Cardiac fibroblast (primary cell): ENCODE results near the gene MAD1L1.

ENCODE experiments used
- DNase-seq, 2 donors: peaks; one replicate each; pipeline versions ENCODE4 v3.0.0 to v3.0.0-alpha.2; 2010; ENCODE audit warnings: low read depth in 2 of 2
- H3K4me3 ChIP-seq, 2 donors: replicated peaks in 1 of 2; 1 replicate in 1 of 2; 2 replicates in 1 of 2; pipeline ENCODE4 v1.5.1; 2011; ENCODE audit warnings: low read depth in 2 of 2, low read length in 2 of 2, mild to moderate bottlenecking in 2 of 2, moderate library complexity in 1 of 2
- TF ChIP-seq, protein P1 (sequence below): IDR thresholded peaks from one replicate; pipeline ENCODE4 v1.5.1; 2011; ENCODE audit warnings: low read depth, mild to moderate bottlenecking, low read length, inconsistent platforms

Gene MAD1L1

DNA sequence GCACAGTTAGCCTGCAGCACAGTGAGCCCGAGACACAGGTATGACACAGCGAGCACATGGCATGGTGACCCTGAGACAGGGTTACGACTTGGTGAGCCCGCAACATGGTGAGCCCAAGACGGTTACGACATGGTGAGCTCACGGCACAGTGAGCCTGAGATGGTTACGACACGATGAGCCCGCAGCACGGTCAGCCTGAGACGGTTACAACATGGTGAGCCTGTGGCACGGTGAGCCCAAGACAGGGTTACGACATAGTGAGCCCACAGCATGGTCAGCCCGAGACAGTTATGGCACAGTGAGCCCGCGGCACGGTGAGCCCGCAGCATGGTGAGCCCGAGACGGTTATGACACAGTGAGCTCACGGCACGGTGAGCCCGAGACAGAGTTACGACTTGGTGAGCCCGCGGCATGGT is 156.1 kb downstream of the MAD1L1 start:
- no peak overlapping the region for H3K4me3 ChIP-seq
- DNase-seq: no peak
- TF ChIP-seq, protein P1, sequence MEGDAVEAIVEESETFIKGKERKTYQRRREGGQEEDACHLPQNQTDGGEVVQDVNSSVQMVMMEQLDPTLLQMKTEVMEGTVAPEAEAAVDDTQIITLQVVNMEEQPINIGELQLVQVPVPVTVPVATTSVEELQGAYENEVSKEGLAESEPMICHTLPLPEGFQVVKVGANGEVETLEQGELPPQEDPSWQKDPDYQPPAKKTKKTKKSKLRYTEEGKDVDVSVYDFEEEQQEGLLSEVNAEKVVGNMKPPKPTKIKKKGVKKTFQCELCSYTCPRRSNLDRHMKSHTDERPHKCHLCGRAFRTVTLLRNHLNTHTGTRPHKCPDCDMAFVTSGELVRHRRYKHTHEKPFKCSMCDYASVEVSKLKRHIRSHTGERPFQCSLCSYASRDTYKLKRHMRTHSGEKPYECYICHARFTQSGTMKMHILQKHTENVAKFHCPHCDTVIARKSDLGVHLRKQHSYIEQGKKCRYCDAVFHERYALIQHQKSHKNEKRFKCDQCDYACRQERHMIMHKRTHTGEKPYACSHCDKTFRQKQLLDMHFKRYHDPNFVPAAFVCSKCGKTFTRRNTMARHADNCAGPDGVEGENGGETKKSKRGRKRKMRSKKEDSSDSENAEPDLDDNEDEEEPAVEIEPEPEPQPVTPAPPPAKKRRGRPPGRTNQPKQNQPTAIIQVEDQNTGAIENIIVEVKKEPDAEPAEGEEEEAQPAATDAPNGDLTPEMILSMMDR: no peak

DNA sequence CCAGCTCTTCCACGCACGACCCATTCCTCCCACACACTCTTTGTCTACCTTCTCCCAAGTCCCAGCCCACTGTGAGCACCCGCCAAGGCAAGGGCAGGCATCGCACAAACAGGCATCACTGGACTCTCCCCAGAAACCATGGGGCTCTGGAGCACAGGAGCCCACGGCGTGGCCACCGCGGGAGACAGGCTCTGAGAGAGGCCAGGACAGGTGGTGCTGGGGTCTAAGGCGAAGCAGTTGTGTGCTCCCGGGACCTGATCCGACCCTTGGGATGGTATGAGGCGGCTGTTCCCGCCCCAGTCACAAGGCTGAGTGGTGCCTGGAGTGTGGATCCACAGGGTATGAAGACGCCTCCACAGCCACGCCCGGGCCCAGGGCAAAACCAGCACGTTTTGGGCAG is 156.9 kb downstream of the MAD1L1 start:
- TF ChIP-seq, protein P1: no peak
- no peak for DNase-seq
- H3K4me3 ChIP-seq: no peak overlapping the region

DNA sequence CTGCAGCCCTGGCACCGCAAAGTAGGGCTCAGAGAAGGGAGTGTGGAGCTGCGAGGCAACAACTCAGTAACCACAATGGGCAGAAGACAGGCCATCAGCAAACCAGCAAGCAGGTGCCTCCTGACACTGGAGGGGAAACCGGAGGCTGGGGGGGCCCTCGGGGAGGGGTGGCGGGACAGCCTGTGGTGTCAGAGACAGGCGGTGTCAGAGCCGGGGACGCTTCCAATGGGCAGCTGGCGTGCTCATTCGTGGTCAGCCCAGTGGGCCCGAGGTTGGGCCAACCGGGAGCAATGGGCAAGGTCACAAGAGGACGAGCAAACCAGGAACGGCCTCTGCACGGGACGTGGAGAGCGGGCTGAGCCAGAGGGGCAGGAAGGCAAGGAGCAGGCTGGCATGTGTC is 158.1 kb downstream of the MAD1L1 start:
- DNase-seq: no peak
- no peak overlapping the region for H3K4me3 ChIP-seq
- TF ChIP-seq, protein P1: no peak

DNA sequence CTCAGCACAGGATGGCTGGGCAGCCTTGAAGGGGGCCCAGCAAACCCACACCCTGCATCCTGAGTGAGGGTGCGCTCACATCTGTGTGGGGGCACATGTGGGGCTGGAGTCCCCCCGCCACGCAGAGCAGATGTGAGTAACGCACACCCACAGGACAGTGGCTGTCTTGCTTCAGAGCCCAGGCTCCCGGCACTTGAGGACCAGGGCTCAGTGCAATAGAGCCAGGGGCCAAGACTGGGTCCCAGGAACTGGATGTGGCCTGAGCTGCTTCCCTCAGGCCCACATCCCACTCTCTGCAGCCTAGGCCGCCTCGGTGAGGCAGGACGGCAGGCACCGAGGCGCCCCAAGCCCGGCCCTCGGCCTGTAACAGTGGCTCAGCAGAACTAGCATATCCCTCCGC is 159.9 kb downstream of the MAD1L1 start:
- H3K4me3 ChIP-seq: no peak overlapping the region
- no peak for DNase-seq
- TF ChIP-seq, protein P1: no peak

DNA sequence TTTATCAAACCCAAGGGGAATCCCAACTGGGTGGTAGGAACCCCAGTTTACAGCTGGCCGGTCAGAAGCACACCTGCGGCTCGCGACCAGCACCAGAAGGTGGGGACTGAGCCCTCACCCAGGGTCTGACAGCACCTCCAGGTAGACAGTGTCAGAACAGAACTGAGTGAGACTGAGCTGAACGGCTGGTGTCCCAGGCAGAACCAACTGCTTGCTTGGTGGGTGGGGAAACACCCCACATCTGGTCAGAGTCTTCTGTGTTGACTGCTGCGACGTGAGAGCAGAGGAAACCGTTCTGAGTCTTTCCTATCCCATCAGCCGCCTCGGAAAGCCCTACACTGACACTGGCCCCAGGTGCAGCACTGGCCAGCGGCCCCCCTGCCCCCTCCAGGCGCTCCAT is 160.7 kb downstream of the MAD1L1 start:
- no peak overlapping the region for H3K4me3 ChIP-seq
- no peak for DNase-seq
- TF ChIP-seq, protein P1: no peak

DNA sequence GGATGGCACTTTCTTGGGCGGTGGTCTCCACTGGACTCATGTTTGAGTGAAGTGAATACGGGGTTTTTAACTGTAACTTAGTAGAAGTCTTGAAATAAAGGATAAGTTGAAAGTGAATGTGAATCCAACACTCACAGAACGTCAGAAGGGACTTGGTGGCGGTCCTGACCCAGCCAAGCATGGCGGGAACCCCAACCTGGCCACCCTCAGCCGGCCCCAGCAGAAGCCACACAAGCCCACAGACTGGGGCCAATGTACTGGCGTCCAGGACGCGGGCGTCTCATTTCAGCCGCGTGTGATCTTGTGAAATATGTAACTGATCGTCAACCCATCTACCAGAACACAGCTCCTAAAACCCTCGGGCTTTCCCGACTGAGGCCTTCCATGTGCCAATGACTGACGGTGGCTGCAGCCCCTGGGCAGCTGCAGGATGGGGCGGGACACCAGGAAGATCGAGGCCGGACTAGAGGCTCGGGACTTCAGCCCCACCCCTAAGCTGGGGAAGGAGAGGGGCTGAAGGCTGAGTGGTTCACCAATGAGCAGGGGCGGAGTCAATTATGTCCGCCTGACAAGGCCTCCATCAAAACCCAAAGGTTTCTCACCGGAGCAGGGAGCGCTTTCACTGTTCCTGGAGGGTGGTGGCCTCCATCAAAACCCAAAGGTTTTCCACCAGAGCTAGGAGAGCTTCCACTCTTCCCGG is 161.5 kb downstream of the MAD1L1 start:
- no peak for DNase-seq
- TF ChIP-seq, protein P1: no peak
- no peak overlapping the region for H3K4me3 ChIP-seq

DNA sequence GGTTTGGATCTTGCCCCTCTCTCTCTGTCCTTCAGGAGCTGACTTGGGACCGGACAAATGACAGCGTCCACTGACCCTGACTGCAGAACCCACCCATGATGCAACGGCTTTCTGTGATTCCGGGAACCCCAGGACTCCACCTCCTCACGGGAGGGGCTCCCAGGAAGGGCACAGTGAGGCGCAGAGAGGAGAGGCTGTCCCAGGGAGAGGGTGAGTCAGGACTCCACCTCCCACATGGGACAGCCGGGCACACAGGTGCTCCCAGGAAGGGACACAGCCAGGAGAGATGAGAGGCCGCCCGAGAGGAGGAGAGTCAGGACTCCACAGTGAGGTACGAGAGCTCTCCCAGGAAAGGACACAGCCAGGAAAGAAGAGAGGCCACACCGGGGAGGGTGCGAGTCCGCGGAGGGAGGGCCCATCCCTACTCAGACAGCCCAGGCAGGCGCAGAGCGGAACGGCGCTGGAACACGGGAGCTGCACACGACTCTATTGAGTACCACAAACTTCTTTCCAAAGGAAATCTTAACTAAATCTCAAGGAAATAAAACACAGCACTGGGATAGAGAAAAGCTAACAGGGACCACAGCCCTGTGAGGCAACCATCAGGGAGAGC is 162.5 kb downstream of the MAD1L1 start:
- H3K4me3 ChIP-seq: no peak overlapping the region
- no peak for DNase-seq
- TF ChIP-seq, protein P1: no peak
